ENCODE results near the gene FAM118A.
"Not testable (repeated sequence)": the region's sequence is repeated elsewhere in the genome, so short reads cannot be mapped to it uniquely, and the experiment has no call there.

FAM118A gene

GRCh38 chr22:45284705-45285262 is 24.9 kb upstream of the FAM118A start, which contains the start of gene UPK3A:
Gene UPK3A, plus strand, starts transcription at chr22:45284949. Its CDS starts 65 bp downstream, at chr22:45285014.
- peak; percentile 93 for DNase-seq

- DNase-seq = peak; percentile 25
Observed at GRCh38 chr22:45285263-45286058, 24.3 kb upstream of the FAM118A start.

DNA sequence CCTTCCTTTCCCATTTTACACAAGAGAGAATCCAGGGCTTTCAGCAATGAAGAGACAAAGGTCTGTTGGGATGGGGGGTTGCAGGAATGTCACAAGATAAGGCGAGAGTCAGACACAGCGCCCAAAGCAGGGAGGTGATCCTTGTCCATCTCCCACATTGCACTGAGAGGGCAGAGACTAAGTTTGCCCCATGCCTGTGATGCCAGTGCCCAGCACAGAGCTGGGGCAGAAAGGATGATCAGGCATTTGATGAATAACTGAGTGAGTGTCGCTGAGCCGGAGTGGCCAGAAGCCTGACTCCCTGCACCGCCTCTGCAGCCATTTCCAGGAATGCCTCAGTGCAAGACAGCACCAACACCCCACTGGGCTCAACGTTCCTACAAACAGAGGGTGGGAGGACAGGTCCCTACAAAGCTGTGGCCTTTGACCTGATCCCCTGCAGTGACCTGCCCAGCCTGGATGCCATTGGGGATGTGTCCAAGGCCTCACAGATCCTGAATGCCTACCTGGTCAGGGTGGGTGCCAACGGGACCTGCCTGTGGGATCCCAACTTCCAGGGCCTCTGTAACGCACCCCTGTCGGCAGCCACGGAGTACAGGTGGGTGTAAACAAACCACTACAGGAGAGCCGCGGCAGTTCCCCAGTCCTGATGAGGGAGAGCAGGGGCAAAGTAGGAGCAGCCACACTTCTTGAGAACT is 22.7 kb upstream of the FAM118A start:
- no peak for DNase-seq

- peak; percentile 91 for DNase-seq
Observed at GRCh38 chr22:45290410-45290936, 19.3 kb upstream of the FAM118A start.

DNA sequence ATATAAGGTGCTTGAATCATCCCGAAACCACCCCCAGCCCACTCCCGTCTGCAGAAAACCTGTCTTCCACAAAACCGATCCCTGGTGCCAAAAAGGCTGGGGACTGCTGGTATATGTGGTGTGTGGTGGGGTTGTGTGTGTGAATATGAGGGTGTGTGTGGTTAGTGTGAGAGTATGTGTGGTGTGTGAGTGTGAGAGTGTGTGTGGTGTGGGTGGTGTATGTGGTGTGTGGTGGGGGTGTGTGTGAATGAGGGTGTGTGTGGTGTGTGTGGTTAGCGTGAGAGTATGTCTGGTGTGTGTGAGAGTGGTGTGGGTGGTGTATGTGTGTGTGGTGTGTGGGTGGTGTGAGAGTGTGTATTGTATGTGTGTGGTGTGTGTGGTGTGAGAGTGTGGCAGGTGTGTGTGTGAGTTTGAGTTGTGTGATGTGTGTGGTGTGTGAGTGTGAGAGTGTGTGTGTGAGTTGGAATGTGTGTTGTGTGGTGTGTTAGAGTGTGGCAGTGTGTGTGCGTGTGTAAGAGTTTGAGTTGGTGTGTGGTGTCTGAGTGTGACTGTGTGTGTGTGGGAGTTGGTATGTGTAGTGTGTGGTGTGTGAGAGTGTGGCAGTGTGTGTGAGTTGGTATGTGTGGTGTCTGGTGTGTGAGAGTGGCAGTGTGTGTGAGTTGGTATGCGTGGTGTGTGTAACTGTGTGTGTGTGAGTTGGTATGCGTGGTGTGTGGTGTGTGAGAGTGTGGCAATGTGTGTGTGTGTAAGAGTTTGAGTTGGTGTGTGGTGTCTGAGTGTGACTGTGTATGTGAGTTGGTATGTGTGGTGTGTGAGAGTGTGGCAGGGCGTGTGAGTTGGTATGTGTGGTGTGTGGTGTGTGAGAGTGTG is 18.4 kb upstream of the FAM118A start:
- DNase-seq = no peak

DNA sequence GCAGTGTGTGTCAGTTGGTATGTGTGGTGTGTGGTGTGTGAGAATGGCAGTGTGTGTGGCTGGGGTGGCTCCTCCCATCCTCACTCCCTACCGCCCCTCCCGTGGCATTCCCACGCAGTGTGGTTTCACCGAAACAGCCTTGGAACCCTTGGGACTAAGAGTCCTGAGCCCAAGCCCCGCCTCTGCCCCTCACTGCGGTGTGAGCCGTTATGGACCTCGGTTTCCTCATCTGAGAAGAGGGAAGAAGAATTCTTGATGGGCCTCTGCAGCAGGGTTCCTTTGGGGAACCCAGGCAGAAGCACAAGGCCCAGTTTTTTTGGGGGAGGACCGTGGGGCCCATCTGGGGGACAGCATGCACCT is 17.8 kb upstream of the FAM118A start:
- DNase-seq = no peak

- DNase-seq = no peak
Observed at GRCh38 chr22:45292731-45293442, 16.8 kb upstream of the FAM118A start.

- DNase-seq = no peak
Observed at GRCh38 chr22:45294030-45294429, 15.7 kb upstream of the FAM118A start.

DNA sequence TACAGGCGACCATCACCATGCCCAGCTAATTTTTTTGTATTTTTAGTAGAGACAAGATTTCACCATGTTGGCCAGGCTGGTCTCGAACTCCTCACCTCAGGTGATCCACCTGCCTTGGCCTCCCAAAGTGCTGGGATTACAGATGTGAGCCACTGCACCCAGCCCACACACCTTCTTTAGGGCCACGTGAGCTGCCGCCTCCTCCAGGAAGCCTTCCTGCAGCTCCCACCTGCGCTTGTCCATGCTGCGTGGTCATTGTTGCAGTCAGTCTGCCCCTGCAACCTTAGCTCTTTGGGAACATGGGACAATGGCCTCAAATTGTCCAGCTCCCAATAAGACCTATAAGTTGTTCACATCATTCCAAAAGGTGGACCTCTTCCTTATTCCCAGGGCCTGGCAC is 14.7 kb upstream of the FAM118A start:
- DNase-seq = not testable (repeated sequence)

GRCh38 chr22:45295492-45295891 is 14.2 kb upstream of the FAM118A start:
- DNase-seq = no peak

- DNase-seq = no peak
Observed at GRCh38 chr22:45296628-45297297, 13.0 kb upstream of the FAM118A start.

- DNase-seq = no peak
Observed at GRCh38 chr22:45298934-45299505, 10.7 kb upstream of the FAM118A start.

DNA sequence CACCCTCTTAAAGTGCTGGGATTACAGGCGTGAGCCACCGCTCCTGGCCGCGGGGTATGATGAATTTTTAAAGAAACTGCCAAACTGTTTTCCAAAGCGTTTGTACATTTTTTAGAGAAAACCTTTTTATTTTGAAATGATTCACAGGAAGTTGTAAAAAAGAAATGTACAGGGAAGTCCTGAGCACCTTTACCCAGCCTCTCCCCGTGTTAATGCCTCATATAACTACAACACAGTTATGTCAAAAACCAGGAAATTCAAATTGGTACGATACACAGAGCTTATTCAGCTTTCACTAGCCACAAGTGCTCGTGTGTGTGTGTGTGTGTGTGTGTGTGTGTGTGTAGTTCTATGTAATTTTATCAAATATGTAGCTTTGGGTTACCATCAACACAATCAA is 7.0 kb upstream of the FAM118A start:
- DNase-seq = no peak

- no peak for DNase-seq
Observed at GRCh38 chr22:45303181-45303580, 6.6 kb upstream of the FAM118A start.

- no peak for DNase-seq
Observed at GRCh38 chr22:45304971-45305370, 4.8 kb upstream of the FAM118A start.

DNA sequence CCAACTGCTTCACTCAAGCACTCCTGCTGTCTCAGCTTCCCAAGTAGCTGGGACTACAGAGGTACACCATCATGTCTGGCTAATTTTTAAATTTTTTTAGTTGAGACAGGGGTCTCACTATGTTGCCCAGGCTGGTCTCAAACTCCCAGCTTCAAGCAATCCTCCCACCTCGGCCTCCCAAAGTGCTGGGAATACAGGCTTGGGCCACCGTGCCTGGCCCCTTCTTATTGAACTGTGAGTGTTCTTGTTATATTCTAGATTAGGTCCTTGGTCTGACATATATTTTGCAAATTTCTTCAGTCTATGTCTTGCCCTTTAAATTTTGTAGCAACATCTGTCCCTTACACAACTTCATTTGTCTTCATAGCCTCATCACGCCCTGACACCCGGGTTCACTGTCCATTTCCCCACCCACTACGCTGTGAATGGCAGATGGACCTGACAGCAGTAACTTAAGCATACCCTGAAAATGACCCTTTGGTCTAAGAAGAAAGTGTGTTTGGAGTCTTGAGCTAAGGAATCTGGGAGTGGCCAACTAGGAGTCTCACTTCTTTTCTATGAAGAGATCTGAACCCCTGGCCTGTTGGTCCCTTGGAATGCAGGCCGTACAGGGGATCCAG is 4.2 kb upstream of the FAM118A start:
- DNase-seq = no peak

DNA sequence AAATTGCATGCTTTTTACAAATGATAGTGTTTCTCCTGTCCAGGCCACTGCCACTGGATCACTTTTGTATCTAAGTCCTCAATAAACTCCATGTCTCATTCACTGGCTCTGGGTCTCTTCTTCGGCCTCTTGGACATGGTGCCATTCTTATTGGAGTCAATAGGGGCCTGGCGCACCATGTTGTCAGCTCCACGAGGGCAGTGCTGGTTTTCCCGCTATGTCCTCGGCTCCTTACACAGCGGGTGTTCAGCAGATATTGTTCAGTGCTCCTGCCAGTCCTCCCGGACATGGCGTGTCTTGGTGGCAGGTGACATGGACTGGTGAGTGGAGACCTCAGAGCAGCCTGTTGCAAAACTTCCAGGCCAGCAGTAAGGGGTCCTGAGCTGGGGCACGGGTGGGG is 3.6 kb upstream of the FAM118A start:
- DNase-seq = no peak

DNA sequence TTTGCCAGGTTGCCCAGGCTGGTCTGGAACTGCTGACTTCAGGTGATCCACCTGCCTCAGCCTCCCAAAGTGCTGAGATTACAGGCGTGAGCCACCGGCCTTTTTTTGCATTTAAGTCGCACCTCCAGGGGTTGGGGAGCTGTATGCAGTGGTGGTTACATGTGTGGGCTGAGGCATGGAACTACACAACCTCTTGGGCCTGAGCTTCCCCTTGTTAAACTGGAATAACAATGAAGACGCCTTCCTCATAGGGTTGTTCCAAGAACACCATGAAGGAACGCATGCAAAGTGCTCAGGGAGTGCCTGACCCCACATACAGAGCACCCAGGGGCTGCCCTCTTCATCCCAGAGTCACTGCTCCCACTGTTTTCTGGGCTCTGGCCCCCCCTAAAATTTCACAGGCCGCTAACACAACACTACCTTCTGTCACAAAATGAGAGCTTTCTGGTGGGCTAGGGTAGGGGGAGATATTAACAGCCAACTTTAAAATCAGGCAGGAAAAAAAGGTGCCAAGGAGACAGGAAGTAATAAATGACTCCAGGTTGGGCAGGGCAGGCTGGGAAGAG is 1.3 kb upstream of the FAM118A start:
- DNase-seq = no peak

GRCh38 chr22:45308957-45309421 is 745 bp upstream of the FAM118A start:
- DNase-seq = peak; percentile 53

DNA sequence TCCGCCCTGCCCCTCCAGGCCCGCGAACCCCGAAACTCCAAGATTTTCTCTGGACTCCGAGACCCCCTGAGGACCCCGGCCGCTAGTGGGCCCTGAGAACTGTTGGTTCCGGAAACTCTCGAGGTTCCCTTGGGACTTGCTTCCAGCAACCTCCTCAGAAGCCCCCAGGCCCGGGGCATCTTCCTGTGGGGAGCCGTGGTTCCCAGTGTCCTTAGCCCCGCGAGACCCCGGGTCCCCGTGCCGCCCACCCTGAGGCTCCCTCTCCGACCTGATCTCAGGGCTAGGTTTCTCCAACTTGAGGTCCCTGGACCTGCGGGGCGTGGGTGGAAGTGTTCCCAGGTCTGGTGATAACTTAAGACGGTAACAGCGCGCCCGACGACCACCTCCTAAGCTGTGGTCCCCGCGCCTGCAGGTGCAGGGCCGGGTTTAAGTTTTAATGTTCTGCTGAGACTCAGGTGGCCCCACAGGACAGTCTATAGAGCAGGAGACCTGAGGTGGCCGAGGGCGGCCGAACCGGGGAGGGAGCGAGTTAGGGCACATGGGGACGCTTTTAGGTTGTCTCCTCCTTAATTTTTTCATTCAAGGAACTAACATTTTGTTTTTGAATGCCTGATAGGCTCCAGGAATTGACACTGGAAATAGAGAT is 720 bp downstream of the FAM118A start:
- DNase-seq = no peak
